B cell (primary cell): Measurements from ENCODE around the gene LAYN.

ENCODE experiments used
- CTCF ChIP-seq: fragments of 200-600 bp; IDR thresholded peaks from one replicate; pipeline ENCODE4 v1.8.0; 2022; ENCODE audit warnings: antibody characterized with exemption, mild to moderate bottlenecking
- EZH2 ChIP-seq: IDR thresholded peaks from 2 replicates; pipeline ENCODE4 v1.6.1; 2012; ENCODE audit warnings: borderline replicate concordance, low read depth, mild to moderate bottlenecking, moderate library complexity, low read length; ENCODE audit not compliant: insufficient read depth, poor library complexity, severe bottlenecking

DNA sequence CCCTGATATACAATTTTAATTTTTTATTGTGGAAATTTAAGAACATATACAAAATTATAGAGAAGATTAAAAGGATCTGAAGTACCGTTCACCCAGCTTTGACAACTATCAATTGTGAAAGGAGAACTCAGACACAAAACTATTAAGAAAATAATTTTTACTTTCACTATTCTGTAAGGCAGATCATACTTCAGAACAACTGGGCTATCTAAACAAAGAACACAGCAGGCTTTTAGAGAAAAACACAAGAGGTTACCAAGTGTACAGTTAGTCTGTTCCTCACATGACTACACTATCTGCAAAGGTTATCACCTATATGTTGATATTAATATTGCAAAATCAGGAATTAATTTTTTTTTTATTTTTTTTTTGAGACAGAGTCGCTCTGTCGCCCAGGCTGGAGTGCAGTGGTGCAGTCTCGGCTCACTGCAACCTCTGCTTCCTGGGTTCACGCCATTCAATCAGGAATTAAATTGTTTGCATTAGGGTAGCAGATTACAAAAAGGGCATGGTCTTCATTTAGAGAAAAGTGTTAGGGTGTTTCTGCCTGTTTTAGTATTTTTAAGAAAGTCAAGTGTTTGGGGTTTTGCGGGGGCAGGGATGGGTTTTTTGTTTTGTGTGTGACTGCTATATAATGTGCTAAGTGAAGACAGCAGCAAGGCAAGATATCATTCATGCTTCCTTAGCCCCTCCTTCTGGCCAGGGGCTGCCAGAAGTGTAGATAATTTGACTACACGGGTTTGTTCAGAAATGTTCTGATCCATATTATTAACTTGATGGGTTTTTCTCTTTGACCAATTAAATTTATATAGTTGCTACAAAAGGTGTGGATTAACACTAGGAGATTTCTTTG is 34.1 kb downstream of the LAYN start:
- TF ChIP-seq EZH2 (no peak), CTCF (no peak)
